C4-2B (cell line): ENCODE measurements around the gene NAPG.
"Not testable (repeated sequence)": the region's sequence is repeated elsewhere in the genome, so short reads cannot be mapped to it uniquely, and the experiment has no call there.

Experiments used
- ZFX ChIP-seq: fragments of 450-650 bp; IDR thresholded peaks from 2 replicates; pipeline ENCODE4 v1.6.1; 2017
- TF ChIP-seq, protein P1 (sequence below): fragments of 450-650 bp; conservative IDR thresholded peaks from 2 replicates; pipeline ENCODE4 v1.5.1; 2017; ENCODE audit warnings: mild to moderate bottlenecking

DNA sequence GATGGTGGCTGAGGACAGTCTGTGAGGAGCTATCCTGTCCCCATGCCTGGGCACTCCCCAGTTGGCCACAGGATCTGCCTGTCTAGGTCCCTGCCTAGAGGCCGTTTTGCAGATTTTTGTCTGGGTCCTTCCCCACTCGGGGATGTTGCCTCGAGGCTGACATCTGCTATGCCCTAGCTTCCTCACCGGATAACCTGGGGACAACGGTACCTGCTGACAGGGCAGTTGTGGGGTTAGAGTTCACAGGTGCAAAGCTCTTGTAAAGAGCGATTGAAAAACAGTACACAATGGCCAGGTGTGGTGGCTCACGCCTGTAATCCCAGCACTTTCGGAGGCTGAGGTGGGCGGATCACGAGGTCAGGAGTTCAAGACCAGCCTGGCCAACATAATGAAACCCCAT, 30.4 kb downstream of the NAPG start:
- TF ChIP-seq, protein P1, sequence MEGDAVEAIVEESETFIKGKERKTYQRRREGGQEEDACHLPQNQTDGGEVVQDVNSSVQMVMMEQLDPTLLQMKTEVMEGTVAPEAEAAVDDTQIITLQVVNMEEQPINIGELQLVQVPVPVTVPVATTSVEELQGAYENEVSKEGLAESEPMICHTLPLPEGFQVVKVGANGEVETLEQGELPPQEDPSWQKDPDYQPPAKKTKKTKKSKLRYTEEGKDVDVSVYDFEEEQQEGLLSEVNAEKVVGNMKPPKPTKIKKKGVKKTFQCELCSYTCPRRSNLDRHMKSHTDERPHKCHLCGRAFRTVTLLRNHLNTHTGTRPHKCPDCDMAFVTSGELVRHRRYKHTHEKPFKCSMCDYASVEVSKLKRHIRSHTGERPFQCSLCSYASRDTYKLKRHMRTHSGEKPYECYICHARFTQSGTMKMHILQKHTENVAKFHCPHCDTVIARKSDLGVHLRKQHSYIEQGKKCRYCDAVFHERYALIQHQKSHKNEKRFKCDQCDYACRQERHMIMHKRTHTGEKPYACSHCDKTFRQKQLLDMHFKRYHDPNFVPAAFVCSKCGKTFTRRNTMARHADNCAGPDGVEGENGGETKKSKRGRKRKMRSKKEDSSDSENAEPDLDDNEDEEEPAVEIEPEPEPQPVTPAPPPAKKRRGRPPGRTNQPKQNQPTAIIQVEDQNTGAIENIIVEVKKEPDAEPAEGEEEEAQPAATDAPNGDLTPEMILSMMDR: not testable (repeated sequence)
- not testable (repeated sequence) for TF ChIP-seq ZFX
